DND-41 (cell line): ENCODE data around the gene EML6.

Experiments used
- EZH2 ChIP-seq: IDR thresholded peaks from 3 replicates; pipeline ENCODE4 v1.6.1; 2012; ENCODE audit warnings: borderline replicate concordance, low read depth, mild to moderate bottlenecking, moderate library complexity, low read length, inconsistent platforms; ENCODE audit not compliant: severe bottlenecking
- TF ChIP-seq, protein P1 (sequence below): IDR thresholded peaks from 2 replicates; pipeline ENCODE4 v1.5.1; 2012; ENCODE audit warnings: borderline replicate concordance, low read length, moderate library complexity, mild to moderate bottlenecking; ENCODE audit not compliant: poor library complexity, severe bottlenecking; ENCODE audit errors: extremely low read depth

DNA sequence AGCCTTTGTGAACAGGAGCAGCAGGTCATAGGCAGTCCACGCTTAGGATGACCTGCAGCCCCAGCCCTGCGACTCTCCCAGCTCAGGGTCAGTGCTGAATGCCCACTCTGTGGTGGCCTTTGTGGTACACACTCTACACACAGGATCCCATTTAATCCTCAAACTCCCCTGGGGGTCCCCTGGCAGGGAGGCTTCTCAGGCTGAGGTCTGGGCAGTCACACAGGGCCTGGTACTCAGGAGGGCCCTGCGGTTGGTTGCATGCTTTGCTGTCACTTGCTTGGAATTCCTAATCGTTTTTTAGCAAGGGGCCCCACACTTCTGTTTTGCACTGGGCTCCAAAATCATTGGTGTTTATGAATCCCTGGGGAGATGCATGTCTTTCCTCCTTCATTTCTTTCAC is 113.0 kb downstream of the EML6 start:
- TF ChIP-seq, protein P1, sequence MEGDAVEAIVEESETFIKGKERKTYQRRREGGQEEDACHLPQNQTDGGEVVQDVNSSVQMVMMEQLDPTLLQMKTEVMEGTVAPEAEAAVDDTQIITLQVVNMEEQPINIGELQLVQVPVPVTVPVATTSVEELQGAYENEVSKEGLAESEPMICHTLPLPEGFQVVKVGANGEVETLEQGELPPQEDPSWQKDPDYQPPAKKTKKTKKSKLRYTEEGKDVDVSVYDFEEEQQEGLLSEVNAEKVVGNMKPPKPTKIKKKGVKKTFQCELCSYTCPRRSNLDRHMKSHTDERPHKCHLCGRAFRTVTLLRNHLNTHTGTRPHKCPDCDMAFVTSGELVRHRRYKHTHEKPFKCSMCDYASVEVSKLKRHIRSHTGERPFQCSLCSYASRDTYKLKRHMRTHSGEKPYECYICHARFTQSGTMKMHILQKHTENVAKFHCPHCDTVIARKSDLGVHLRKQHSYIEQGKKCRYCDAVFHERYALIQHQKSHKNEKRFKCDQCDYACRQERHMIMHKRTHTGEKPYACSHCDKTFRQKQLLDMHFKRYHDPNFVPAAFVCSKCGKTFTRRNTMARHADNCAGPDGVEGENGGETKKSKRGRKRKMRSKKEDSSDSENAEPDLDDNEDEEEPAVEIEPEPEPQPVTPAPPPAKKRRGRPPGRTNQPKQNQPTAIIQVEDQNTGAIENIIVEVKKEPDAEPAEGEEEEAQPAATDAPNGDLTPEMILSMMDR, result no peak
- TF ChIP-seq EZH2, result no peak
